Fibroblast of lung (primary cell): ENCODE measurements around the gene APC. TPM values are rescaled to one million over a fixed set of nuclear protein-coding genes. Genes with fewer than 3 reads are reported as not detected.

Source experiments
- DNase-seq, 2 donors: peaks; one replicate each; pipeline versions ENCODE4 v3.0.0 to v3.0.0-alpha.2; 2010; ENCODE audit warnings: low read depth in 2 of 2
- H2AFZ ChIP-seq: 2 replicates; pipeline ENCODE4 v1.5.1; 2012; ENCODE audit warnings: low read length, control low read depth, inconsistent platforms
- H3K27ac ChIP-seq: 2 replicates; pipeline ENCODE4 v1.5.1; 2011; ENCODE audit warnings: low read length, control low read depth; ENCODE audit not compliant: insufficient read depth
- H3K27me3 ChIP-seq: 2 replicates; pipeline ENCODE4 v1.5.1; 2011; ENCODE audit warnings: mild to moderate bottlenecking, low read length; ENCODE audit not compliant: control insufficient read depth, insufficient read depth
- H3K36me3 ChIP-seq: 2 replicates; pipeline ENCODE4 v1.5.1; 2011; ENCODE audit warnings: low read length; ENCODE audit not compliant: control insufficient read depth, insufficient read depth
- H3K4me1 ChIP-seq: 2 replicates; pipeline ENCODE4 v1.5.1; 2011; ENCODE audit warnings: low read length; ENCODE audit not compliant: control insufficient read depth, insufficient read depth; ENCODE audit errors: extremely low read depth
- H3K4me2 ChIP-seq: 2 replicates; pipeline ENCODE4 v1.5.1; 2011; ENCODE audit warnings: low read length, control low read depth; ENCODE audit not compliant: insufficient read depth; ENCODE audit errors: extremely low read depth
- H3K4me3 ChIP-seq, 4 experiments: fragments of 200-600 bp in 1 of 4; sonication (generic) in 1 of 4; replicated peaks in 1 of 4; 2 replicates each; pipeline ENCODE4 v1.5.1; 2011 to 2016; ENCODE audit warnings: low read length in 4 of 4, low read depth in 3 of 4, mild to moderate bottlenecking in 3 of 4, control low read depth in 2 of 4, inconsistent platforms in 1 of 4, mixed read lengths in 1 of 4; ENCODE audit not compliant: insufficient read depth in 1 of 4; ENCODE audit errors: control extremely low read depth in 1 of 4
- H3K79me2 ChIP-seq: 2 replicates; pipeline ENCODE4 v1.5.1; 2012; ENCODE audit warnings: mild to moderate bottlenecking, low read length, inconsistent platforms; ENCODE audit not compliant: control insufficient read depth, insufficient read depth
- H3K9ac ChIP-seq: 2 replicates; pipeline ENCODE4 v1.5.1; 2011; ENCODE audit warnings: mild to moderate bottlenecking, low read length, control low read depth; ENCODE audit not compliant: insufficient read depth
- H3K9me3 ChIP-seq: 2 replicates; pipeline ENCODE4 v1.5.1; 2012; ENCODE audit warnings: low read depth, low read length; ENCODE audit not compliant: control insufficient read depth, insufficient read depth
- H4K20me1 ChIP-seq: 2 replicates; pipeline ENCODE4 v1.5.1; 2011; ENCODE audit warnings: low read length; ENCODE audit not compliant: control insufficient read depth, insufficient read depth; ENCODE audit errors: extremely low read depth
- EZH2 ChIP-seq: IDR thresholded peaks from 2 replicates; pipeline ENCODE4 v1.5.1; 2012; ENCODE audit warnings: low read length, control low read depth, mild to moderate bottlenecking; ENCODE audit errors: missing control alignments
- polyA plus RNA-seq, 2 donors: library from polyadenylated mRNA; depleted of rRNA in 1 of 2; stranded (reverse) in 1 of 2; unstranded in 1 of 2; fragments of >200 nt; gene quantifications; 2 replicates each; pipeline ENCODE4 v1.2.1, GENCODE V29; 2011 to 2012; ENCODE audit warnings: missing spikeins in 1 of 2
- total RNA-seq: library from RNA; depleted of rRNA; stranded (reverse); fragments of >200 nt; gene quantifications from 2 replicates; pipeline ENCODE4 v1.2.1, GENCODE V29; 2014
- TF ChIP-seq, protein P1 (sequence below), 2 donors: IDR thresholded peaks in 1 of 2; conservative IDR thresholded peaks in 1 of 2; 1 replicate in 1 of 2; 2 replicates in 1 of 2; pipeline ENCODE4 v1.5.1; 2011 to 2012; ENCODE audit warnings: low read length in 2 of 2, control low read depth in 1 of 2, inconsistent platforms in 1 of 2, low read depth in 1 of 2, mild to moderate bottlenecking in 1 of 2

Gene APC
- total and polyA plus RNA-seq, 2 donors (not counting 1 experiment from before 2014, with no cell fraction given): 23.6 to 69.9 TPM

DNA sequence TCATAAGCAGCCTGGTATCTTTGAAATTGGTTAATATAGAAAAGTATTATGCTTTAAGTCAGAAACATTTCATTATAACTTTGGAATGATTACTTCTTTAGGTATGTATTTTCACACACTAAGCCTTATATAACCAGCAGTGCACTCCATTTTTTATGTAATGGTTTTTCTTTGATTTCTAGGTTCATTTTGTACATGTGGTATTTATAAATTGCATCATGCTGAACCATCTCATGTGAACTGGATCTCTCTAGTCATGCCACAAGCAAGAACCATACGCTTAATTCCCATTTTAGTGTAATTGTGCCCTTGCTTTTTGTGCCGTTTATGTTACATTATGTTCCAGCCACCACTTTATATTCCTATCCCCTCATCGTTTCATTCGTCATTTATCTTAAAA, 84.8 kb downstream of the APC start:
- Histone ChIP-seq H3K4me2 (no peak overlapping the region), H3K79me2 (no peaks in the 10 kb centered on the region), H3K27ac (no peak overlapping the region), H3K9ac (no peak overlapping the region), H4K20me1 (no peaks in the 10 kb centered on the region), H2AFZ (no peak overlapping the region), H3K4me1 (no peaks in the 10 kb centered on the region), H3K9me3 (no peaks in the 10 kb centered on the region), H3K4me3 (no peak overlapping the region), H3K36me3 (no peaks in the 10 kb centered on the region), H3K27me3 (no peaks in the 10 kb centered on the region)
- TF ChIP-seq, protein P1, sequence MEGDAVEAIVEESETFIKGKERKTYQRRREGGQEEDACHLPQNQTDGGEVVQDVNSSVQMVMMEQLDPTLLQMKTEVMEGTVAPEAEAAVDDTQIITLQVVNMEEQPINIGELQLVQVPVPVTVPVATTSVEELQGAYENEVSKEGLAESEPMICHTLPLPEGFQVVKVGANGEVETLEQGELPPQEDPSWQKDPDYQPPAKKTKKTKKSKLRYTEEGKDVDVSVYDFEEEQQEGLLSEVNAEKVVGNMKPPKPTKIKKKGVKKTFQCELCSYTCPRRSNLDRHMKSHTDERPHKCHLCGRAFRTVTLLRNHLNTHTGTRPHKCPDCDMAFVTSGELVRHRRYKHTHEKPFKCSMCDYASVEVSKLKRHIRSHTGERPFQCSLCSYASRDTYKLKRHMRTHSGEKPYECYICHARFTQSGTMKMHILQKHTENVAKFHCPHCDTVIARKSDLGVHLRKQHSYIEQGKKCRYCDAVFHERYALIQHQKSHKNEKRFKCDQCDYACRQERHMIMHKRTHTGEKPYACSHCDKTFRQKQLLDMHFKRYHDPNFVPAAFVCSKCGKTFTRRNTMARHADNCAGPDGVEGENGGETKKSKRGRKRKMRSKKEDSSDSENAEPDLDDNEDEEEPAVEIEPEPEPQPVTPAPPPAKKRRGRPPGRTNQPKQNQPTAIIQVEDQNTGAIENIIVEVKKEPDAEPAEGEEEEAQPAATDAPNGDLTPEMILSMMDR (conservative IDR thresholded peaks at IDR 0.05 in 1 of 2, IDR thresholded peaks at IDR 0.05 in 1 of 2; ENCODE audit: low read depth in 1 of 2, low read length in 2 of 2): no peak
- no peak for TF ChIP-seq EZH2
- DNase-seq: no peak

DNA sequence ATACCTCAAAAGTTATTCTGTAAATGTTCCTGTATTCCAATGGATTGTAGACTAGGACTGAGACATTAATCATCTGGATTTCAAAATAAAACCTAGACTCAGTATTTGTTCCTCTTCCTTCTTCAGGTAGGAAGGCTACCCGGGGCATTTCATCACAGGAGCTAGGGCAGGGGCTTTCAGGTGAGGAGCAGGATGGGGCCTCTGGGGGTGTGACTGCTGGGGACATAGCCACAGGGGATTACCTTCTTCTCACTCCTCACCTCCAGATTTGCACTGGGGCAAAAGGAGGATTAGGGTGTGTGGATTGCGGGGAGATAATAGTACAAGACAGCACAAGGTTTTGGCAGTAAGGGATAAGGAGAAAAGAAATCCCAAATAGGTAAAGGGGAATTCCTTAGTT, 85.5 kb downstream of the APC start:
- no peak overlapping the region for H3K4me3 ChIP-seq
- H3K4me1 ChIP-seq: no peaks in the 10 kb centered on the region
- no peak overlapping the region for H3K9ac ChIP-seq
- no peaks in the 10 kb centered on the region for H3K79me2 ChIP-seq
- H3K27me3 ChIP-seq: no peaks in the 10 kb centered on the region
- no peaks in the 10 kb centered on the region for H3K9me3 ChIP-seq
- no peak overlapping the region for H3K4me2 ChIP-seq
- no peak for TF ChIP-seq EZH2
- TF ChIP-seq, protein P1 (conservative IDR thresholded peaks at IDR 0.05 in 1 of 2, IDR thresholded peaks at IDR 0.05 in 1 of 2; ENCODE audit: low read depth in 1 of 2, low read length in 2 of 2): no peak
- no peak overlapping the region for H2AFZ ChIP-seq
- H4K20me1 ChIP-seq: no peaks in the 10 kb centered on the region
- no peaks in the 10 kb centered on the region for H3K36me3 ChIP-seq
- DNase-seq: no peak
- H3K27ac ChIP-seq: no peak overlapping the region

- Histone ChIP-seq H3K9me3 (no peaks in the 10 kb centered on the region), H3K4me3 (no peak overlapping the region), H3K36me3 (no peaks in the 10 kb centered on the region), H4K20me1 (no peaks in the 10 kb centered on the region), H3K4me1 (no peaks in the 10 kb centered on the region), H3K27me3 (no peaks in the 10 kb centered on the region), H3K79me2 (no peaks in the 10 kb centered on the region), H2AFZ (no peak overlapping the region), H3K9ac (no peak overlapping the region), H3K27ac (no peak overlapping the region), H3K4me2 (no peak overlapping the region)
- no peak for DNase-seq
- TF ChIP-seq EZH2: no peak
- TF ChIP-seq, protein P1 (conservative IDR thresholded peaks at IDR 0.05 in 1 of 2, IDR thresholded peaks at IDR 0.05 in 1 of 2; ENCODE audit: low read depth in 1 of 2, low read length in 2 of 2): no peak
Measured at GRCh38 chr5:112823656-112824055, 86.0 kb downstream of the APC start.
